Stimulated activated CD8-positive, alpha-beta memory T cell treated with anti-CD3 and anti-CD28 coated beads, Interleukin-7, amount 100 ng/mL, for 24 hours (primary cell): Measurements from ENCODE around the gene GPR153.

Source experiments
- DNase-seq: peaks from one replicate; pipeline ENCODE4 v3.0.0-alpha.2; 2020; ENCODE audit warnings: low read depth

GPR153 gene

GRCh38 chr1:6248161-6248776 is 12.6 kb downstream of the GPR153 start:
- DNase-seq: no peak

- no peak for DNase-seq
Observed at GRCh38 chr1:6247651-6248050, 13.2 kb downstream of the GPR153 start.

GRCh38 chr1:6246497-6247467 is 14.1 kb downstream of the GPR153 start:
- peak; percentile 55 for DNase-seq

GRCh38 chr1:6245869-6246496 is 14.9 kb downstream of the GPR153 start:
- DNase-seq: peak; percentile 43

GRCh38 chr1:6245086-6245868 is 15.6 kb downstream of the GPR153 start:
- DNase-seq: peak; percentile 49

- no peak for DNase-seq
Observed at GRCh38 chr1:6244401-6245049, 16.4 kb downstream of the GPR153 start.

- no peak for DNase-seq
Observed at GRCh38 chr1:6243993-6244392, 16.9 kb downstream of the GPR153 start, which contains the start of gene HES3. TSS of gene HES3 (plus strand) at chr1:6244179. CDS start at chr1:6244366, 187 bp downstream.

GRCh38 chr1:6243053-6243834 is 17.7 kb downstream of the GPR153 start:
- DNase-seq: no peak

GRCh38 chr1:6241887-6242740 is 18.8 kb downstream of the GPR153 start:
- no peak for DNase-seq

GRCh38 chr1:6241107-6241886 is 19.6 kb downstream of the GPR153 start:
- no peak for DNase-seq

GRCh38 chr1:6239950-6240768 is 20.7 kb downstream of the GPR153 start:
- no peak for DNase-seq

- no peak for DNase-seq
Observed at GRCh38 chr1:6239213-6239752, 21.6 kb downstream of the GPR153 start.

GRCh38 chr1:6237093-6237492 is 23.8 kb downstream of the GPR153 start:
- DNase-seq: no peak

GRCh38 chr1:6235296-6235677 is 25.6 kb downstream of the GPR153 start:
- no peak for DNase-seq

GRCh38 chr1:6234502-6235295 is 26.2 kb downstream of the GPR153 start:
- no peak for DNase-seq

- no peak for DNase-seq
Observed at GRCh38 chr1:6233376-6233775, 27.5 kb downstream of the GPR153 start.

- no peak for DNase-seq
Observed at GRCh38 chr1:6225651-6226050, 35.2 kb downstream of the GPR153 start.
